Measurements from ENCODE around the gene STK4. TPM values are rescaled to one million over a fixed set of nuclear protein-coding genes. Genes with fewer than 3 reads are reported as not detected.
"Not testable (repeated sequence)": the region's sequence is repeated elsewhere in the genome, so short reads cannot be mapped to it uniquely, and the experiment has no call there.

Gene STK4
- total RNA-seq, 1 donor from 2014 or later = 15.8 TPM

DNA sequence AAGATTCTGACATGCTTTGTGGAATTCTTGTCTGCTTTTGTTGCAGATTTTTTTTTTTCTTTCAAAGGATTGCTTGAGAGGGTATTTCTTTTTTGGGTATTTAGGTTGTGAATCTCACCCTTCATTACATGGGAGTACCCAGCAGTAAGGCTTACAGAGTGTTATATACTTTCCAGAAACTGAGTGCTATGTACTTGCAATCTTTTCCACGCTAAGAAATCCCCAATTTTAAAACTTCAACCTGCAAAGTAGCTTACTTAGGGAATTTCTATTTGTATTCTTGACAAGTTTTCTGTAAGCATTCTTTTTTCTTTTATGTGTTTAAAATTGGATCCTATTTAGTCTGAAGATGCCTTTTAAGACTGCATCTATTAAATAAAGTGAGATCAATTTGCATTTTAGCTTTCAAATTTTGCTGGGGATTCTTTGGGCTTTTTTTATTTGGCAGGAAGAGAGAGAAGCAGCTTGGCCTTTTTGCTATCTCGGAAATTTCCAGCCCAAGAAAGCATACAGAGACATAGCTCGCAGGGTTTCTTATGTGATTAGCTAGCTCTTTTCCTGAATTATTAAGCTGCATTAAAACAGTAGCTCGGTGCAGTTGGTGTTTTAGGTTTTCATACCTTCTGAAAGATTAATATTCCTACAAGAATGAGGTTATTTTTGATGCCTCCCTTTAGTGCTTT, 92.0 kb downstream of the STK4 start:
- no peak for ATAC-seq

DNA sequence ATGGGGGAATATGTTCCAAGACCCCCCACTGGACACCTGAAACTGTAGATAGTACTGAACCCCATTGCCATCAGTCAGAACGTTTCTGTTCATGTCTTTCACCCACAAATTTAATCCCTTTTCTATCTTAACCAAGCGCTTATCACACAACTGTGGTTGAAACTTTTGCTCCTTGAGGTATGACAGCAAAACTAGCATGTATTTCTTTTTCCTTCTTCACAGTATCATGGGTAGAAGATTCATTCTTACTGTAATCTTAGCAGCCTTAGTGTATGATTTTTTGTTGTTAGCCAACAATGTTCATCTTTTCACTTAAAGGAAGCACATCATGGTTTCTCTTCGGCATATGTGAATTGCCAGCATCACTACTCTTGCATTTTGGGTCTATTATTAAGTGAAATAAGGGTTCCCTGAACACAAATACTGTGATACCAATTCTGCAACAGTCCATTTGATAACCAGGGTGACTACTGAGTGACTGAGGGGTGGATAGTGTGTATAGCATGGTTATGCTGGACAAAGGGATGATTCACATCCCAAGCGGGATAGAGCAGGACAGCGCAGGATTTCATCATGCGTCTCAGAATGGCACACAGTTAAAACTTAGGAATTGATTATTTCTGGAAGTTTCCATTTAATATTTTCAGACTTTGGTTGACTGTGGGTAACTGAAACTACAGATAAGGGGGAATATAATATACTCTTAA, 92.9 kb downstream of the STK4 start:
- no peak for ATAC-seq

DNA sequence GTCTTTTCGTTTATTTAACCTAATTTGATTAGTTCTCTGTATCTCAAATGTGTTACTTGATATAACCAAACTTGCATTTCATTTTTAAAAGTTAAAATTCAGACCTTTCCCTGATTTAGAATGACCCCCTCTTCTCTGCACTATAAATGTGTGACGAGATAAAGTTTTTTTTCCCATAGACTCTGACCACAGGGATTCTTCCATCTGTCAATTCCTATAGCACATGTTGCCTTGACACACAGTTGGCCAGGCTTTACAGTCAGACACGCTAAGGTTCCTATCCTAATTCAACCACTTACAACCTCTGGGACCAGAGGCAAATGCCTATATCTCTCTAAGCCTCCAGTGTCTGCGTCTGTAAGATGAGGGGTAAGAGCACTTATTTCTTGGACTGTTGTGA, 94.0 kb downstream of the STK4 start:
- ATAC-seq = no peak

DNA sequence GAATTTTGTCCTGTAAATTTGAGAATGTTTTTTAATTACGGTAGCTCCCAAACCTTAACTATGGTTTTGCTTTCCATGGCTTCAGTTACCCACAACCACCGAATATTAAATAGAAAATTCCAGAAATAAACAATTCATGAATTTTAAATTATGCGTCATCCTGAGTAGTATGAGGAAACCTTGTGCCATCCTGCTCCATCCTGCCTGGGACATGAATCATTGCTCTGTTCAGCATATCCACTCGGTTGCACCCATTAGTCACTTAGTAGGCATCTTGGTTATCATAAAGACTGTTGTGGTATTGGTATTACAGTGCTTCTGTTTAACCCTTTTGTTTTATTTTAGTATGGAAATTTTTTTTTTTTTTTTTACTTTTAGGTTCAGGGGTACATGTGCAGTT, 94.9 kb downstream of the STK4 start:
- peak; percentile 98 for ATAC-seq

DNA sequence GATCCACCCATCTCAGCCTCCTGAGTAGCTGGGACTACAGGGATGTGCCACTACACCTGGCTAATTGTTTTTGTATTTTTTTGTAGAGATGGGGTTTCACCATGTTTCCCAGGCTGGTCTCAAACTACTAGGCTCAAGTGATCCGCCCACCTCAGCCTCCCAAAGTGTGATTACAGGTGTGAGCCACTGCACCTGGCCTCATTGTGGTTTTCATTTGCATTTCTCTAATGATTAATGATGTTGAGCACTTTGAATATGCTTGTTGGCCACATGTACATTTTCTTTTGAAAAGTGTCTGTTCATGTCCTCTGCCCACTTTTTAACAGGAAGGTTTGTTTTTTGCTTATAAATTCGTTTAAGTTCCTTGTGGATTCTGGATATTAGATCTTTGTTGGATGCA, 96.8 kb downstream of the STK4 start:
- ATAC-seq = not testable (repeated sequence)

- ATAC-seq = no peak
These were observed 98.5 kb downstream of the STK4 start for GRCh38 chr20:45064812-45065211.

DNA sequence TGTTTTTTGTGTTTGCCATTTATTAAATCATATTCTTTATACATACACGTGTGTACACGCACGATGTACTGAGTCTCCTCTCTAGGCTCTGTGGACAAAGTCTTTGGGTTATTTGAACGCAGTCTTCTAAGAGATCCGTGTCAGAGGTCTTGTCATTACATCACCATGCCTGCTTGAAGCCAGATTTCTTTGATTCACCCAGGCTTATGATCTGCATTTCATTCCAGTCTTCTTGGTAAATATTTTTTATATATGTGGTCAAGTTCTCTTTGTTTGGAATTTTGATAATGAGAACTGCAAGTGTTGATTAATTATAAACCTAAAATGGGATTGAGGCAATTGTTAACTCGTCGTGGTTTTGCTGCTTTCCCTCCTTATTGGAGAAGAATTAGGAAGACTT, 100.1 kb downstream of the STK4 start:
- ATAC-seq = no peak

DNA sequence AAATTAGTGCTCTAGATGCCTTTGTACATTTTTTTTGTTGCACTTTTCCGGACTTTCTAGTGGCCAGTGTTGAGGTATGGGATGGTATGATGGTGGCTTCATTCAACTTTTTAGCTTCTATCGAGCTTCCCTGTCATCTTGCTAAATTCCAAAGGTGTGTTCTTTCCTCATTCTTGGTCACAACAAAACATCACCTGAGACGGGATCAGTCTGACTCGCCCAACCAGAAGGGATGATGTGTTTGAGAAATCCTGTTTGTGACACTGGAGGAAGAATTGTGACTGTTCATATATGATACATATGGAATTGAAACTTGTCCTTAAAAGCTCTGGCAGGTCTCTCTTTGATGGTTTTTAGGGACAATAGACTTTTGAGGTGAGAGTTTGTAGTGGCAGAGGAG, 100.8 kb downstream of the STK4 start:
- peak; percentile 87 for ATAC-seq

- peak; percentile 86 for ATAC-seq
These were observed 101.2 kb downstream of the STK4 start for GRCh38 chr20:45067558-45067957.

DNA sequence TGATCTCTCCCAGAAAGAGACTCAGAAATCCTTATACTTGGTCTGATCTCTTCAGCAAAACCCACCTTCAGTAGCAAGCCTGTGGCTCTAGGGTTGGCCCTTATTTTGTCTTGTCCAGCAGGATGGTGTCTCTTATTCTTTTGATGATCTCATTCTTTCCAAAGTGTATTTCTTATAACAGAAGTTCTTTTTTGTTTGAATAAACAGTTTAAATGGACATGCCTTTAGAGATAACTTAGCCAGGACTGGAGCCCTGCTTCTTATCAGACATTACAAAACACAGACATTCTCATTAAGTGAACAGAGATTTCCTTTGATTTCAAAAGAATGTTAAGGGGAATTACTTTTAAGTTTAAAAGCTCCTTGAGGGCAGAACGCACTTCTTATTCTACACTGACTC, 102.9 kb downstream of the STK4 start:
- no peak for ATAC-seq

- ATAC-seq = no peak
These were observed 104.8 kb downstream of the STK4 start for GRCh38 chr20:45070932-45071632.

- ATAC-seq = no peak
These were observed 105.8 kb downstream of the STK4 start for GRCh38 chr20:45072066-45072465.

- ATAC-seq = no peak
These were observed 106.9 kb downstream of the STK4 start for GRCh38 chr20:45073221-45073620.

GRCh38 chr20:45077559-45077958, 111.2 kb downstream of the STK4 start:
- no peak for ATAC-seq

- ATAC-seq = no peak
These were observed 114.7 kb downstream of the STK4 start for GRCh38 chr20:45080867-45081624.

GRCh38 chr20:45082468-45082867, 116.2 kb downstream of the STK4 start:
- ATAC-seq = no peak

- no peak for ATAC-seq
These were observed 116.8 kb downstream of the STK4 start for GRCh38 chr20:45083127-45083526.

DNA sequence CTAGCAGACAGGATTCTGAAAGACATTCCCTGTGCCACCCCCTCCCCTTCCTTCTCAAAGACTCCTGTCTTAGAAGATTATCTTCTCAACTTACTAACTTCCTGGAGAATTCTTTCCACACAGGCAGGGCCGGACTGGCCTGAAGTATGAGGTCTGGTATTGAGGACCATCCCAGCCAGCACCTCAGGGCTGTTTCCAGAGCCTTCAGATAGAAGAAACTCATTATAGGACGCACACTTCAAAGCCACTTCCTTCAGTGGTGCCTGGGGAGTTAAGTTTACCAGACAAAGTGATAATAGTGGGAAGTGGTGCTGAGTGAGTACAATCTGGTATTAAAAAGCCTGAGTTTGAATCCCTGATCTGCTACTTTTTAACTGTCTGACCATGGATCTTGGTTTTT, 119.0 kb downstream of the STK4 start:
- ATAC-seq = no peak

GRCh38 chr20:45085867-45086266, 119.6 kb downstream of the STK4 start:
- no peak for ATAC-seq

DNA sequence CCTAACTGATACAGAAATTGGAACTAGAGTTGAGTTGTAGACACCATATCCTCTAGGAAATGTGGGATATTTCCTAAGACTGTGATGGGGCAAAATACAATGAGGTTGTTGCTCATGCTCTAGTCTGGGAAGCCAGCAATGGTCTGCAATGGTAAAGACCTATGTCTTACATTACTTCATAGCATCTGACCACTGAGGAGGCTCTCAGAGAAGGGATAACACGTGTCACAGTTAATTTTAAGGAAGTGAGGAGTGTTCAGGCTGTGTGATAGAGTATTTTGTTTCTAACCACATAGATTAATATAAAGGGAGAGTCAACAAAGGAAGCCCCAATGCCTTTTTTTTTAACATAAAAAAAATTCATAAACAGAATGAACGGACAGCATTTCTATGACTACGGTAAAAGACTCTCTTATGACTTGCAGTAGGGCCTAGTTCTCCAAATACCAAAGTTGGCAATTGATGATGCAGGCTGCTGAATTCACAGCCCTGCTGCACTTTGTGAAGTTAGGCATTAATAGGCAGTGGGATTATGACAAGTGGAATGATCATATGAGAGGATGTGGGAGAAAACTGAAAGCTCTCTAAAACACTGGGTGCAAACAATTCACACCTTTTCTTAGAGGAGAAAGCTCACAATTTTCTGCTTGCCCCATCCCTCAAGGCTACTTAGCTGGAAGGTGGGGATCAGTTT, 120.9 kb downstream of the STK4 start:
- ATAC-seq = no peak

- no peak for ATAC-seq
These were observed 121.5 kb downstream of the STK4 start for GRCh38 chr20:45087814-45088213.

GRCh38 chr20:45088247-45088646, 121.9 kb downstream of the STK4 start:
- ATAC-seq = peak; percentile 77
